Measurements from ENCODE around the gene ZNF775.
"Not testable (repeated sequence)": the region's sequence is repeated elsewhere in the genome, so short reads cannot be mapped to it uniquely, and the experiment has no call there.

The ZNF775 gene

GRCh38 chr7:150383710-150384397 lies 4.7 kb downstream of the ZNF775 start:
- DNase-seq, result no peak

DNA sequence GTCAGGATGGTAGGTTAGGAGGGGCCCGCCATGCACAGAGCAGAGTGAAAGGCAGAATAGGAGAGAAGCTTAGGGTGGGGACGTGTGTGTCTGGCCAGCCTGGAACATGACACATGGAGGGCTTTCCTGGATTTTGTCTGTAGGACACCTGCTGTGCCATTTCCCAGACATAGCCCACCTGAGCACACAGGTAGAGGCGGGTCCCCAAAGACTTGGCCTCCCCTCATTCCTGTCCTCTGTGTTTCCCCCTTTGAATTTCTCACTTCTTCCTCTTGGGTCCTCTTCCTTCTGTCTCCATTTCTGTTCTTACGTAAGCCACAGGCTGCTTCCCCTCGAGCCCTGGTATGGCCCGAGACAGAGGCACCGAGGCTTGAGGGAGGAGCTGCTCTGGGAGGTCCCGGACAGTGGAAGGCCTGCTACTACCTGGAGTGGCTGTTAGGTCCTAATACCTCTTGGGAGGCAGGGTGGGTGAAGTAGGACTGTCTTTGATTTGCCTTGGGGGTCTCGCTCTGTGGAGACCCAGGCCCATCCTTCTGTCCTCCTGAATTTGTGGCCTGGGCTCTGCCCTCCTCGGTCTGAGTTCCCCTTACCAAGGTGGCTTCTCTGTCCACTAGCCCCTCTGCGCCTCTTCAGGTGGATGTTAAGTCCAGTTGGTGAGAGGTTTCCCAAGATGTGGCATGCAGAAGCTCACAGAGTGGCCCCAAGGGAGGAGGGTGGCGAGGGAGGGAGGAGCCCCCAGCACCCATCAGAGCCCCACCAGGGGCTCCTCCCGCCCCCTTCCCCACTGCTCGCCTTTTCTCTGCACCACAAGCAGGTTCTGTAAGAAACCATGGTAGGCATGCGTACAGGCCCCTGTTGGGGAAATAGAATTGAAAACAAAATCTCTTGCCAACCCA lies 5.5 kb downstream of the ZNF775 start:
- DNase-seq, result no peak

DNA sequence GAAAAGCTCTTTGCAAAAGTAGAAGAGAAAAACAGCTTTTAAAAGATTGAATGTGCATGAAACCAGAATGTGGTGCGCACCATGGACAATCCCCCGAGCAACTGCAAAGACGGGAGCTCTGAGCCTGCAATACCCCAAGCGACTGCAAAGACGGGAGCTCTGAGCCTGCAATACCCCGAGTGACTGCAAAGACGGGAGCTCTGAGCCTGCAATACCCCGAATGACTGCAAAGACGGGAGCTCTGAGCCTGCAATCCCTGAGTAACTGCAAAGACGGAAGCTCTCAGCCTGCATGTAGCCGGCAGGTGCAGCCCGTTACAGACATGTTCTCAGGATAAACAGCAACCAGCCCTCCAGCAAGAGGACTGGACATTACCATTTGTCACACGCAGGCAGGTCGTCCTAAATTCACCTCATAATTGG lies 6.2 kb downstream of the ZNF775 start:
- no peak for DNase-seq

DNA sequence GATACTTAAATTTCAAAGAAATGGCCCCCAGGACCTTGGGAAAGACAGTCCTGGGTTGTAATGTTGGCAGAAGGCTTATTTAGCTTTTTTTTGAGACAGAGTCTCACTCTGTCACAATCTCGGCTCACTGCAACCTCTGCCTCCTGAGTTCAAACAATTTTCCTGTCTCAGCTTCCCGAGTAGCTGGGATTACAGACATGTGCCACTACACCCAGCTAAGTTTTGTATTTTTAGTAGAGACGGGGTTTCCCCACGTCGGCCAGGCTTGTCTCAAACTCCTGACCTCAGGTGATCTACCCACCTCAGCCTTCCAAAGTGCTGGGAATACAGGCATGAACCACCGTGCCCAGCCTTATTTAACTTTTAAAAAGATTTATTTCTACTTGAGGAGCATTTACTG lies 6.8 kb downstream of the ZNF775 start:
- not testable (repeated sequence) for DNase-seq

DNA sequence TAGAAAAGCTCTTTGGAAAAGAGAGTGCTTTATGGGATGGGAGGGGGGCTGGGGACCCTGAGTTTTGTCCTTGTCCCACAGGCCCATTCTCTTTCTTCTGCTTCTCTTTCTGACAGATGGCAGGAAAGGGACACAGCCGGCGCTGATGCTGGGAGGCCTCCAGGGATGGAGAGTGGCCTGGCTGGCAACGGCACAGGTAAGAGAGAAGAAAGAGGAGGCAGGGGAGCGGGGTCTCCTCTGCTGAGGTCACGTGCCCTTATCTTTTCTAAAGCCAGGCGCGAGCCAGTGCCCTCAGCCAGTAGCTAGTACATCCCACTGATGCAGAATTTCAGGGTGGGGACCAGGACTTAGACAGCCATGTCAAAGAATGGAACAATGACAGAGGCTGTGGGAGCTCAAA lies 9.2 kb downstream of the ZNF775 start:
- no peak for DNase-seq

- no peak for DNase-seq
Observed at GRCh38 chr7:150388709-150389531, 9.8 kb downstream of the ZNF775 start.

DNA sequence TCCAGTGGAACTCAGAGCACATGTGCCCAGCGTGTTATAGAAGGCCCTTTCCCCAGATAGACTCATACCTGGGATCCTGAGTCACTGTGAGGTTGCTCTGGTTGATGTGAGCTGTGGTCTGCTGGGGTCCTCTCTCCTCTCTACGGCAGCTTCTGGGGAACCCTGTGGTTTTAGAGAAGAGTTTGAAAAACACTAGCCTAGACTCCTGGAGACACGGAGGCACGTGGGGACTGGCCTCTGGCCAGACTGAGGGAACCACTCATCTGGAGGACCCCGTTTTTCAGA lies 10.3 kb downstream of the ZNF775 start:
- no peak for DNase-seq

DNA sequence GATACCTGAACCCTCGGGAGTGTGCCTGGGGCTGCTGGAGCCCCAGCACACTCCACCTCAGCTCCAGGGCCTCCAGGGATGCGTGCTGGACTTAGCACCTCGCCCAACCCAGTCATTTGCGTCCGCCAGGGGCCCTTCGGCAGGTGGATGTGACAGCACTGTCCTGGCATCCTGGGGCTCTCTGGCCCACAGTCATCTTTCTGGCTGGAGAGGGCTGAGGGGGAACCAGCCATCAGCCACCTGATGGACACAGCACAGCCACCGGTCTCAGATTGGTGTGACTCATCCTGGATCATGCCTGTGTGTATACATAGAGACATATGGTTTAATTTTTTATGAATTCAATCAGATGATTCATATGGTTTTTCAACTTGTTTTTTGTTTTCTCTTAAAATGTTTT lies 11.1 kb downstream of the ZNF775 start:
- no peak for DNase-seq

DNA sequence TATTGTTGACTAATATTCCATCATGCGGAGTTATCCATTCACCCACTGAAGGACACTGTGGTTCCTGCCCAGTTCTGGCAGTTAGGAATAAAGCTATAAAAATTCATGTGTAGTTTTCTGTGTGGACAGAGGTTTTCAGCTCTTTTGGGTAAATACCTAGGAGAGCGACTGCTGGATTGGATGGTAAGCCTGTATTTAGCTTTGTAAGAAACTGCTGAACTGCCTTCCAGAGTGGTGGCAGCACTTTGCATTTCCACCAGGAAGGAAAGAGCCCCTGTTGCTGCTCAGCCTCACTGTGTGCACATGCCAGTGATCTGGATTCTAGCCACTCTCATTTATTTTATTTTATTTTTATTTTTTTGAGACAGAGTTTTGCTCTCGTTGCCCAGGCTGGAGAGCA lies 14.2 kb downstream of the ZNF775 start:
- no peak for DNase-seq

DNA sequence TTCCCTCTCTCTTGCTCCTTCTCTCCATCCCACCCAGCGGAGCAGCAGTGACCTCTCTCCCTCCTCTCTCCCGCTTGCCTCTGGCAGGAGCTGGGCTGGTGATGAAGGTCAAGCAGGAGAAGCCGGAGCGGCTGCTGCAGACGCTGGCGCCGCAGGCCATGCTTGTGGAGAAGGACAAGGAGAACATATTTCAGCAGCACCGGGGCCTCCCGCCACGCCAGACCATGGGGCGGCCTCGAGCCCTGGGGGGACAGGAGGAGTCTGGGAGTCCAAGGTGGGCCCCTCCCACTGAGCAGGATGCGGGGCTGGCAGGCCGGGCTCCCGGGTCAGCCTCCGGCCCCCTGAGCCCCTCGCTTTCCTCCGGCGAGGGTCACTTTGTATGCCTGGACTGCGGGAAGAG lies 17.3 kb downstream of the ZNF775 start:
- DNase-seq, result no peak

GRCh38 chr7:150396851-150397260 lies 17.7 kb downstream of the ZNF775 start:
- no peak for DNase-seq

- DNase-seq, result no peak
Observed at GRCh38 chr7:150397346-150398107, 18.4 kb downstream of the ZNF775 start.

DNA sequence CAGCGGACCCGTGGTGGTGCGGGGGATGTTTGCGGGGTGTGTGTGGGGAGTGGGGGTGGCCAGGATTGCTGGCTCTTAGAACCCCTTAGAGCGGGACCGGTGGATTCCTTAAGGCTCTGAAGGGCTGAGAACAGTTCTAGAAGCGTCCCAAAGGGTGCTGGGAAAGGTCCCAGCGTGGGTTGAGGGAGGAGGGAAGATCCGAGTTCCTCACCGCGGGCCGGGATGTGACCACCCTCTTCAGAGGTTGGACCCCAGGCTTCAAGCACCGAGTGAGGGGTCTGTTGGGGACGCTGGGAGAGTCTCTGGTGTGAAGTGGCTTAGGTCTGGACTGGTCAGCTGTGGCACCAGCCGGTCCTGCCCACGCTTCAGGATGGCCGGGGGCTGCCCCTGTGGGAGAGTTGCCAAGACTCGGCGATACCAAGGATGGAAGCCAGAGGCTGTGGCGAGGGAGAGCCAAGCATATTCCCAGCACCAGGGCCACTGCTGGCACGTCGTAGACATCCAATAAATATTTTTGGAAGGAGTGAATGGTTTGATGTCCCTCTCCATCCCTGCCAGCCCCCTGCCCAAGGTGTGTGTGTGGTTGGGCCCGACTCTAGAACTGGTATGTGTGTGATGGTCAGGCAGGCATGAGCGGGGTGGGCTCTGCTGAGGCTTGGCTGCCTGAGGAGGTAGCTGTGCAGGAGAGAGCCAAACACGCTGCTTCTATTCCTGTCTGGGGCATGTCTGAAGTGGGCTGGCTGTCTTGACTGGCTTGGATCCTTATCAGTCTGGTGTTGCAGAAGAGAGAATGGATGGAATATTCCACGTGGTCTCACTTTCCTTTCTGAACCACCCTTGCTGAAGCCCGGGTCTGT lies 19.2 kb downstream of the ZNF775 start:
- DNase-seq, result no peak

DNA sequence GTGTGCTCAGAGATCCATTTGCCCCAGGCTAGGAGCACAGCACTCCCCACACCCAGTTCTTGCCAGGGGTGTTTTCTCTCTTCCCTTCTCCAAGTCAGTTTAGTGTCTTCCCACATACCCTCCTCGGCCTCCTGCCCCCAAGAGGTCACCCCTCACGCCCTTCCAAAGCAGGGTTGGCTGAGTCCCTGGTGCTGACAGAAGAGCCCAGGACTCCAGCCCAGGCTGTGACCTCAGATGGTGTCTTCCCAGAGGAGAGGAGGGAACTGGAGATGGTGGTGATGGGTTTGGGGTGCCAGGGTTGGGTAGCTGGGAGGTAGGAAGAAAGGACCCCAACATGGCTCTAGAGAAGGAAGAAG lies 19.8 kb downstream of the ZNF775 start:
- DNase-seq, result no peak

DNA sequence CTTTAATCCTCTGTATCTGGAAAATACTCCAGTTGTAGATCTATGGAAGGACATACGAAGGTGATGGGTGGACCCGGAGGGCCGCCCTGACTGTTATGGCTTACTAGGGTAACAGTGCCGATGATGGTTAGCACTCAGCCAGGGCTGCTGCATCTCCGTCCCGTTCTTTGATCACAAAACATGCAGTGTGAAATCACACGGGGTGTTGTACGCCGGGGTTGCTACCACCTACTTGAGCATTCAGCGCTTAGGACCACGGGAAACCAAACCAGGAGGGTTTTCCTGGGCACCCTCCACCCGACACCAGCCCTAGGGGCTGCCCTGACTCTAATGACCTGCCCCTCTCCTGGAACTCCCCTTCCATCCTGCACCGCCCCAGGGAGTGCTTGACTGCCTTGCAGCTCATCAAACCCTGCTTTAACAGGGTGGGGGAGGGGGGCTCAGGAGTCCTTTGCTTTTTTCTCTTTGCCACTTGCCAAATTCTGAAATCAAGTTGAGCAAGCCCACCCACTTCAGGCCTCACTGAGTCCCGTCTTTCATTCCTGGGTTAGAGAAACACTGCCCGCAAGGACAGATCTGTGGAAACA lies 20.4 kb downstream of the ZNF775 start:
- no peak for DNase-seq

DNA sequence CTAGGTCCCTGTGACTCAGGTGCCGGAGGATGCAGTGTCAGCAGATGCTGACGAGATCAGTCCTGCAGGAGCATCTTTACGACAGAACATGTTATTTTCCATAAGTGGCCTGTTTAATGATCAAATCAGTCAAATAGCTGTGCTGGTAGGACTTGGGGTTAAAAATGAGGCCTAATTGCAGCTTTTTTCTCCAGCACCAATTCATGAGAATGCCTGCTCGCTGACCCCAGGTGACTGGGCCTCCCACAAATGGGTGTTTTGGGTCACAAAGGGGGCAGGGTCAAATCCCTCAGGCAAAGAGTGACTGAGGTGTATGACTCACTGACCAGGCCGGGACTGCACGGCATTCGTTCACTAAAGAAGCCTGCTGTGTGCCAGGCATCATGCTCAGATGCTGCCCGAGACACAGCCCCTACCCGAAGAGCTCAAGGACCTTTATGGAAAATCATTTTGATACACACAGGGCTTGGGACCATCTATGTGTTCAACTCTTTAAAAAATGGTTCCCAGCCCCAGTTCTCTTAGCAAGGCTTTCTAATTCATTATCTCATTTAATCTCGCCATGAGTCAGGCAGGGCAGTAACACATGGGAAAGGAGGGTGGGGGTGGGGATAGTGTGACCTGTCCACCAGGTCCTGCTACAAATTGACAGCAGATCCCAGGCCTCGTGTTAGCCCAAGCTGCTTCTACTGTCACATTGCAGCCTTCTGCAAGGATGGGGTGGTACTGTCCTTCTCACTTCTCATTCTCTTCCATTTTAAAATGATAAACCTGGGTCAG lies 21.1 kb downstream of the ZNF775 start:
- DNase-seq, result no peak

- no peak for DNase-seq
Observed at GRCh38 chr7:150400788-150401423, 21.8 kb downstream of the ZNF775 start.

DNA sequence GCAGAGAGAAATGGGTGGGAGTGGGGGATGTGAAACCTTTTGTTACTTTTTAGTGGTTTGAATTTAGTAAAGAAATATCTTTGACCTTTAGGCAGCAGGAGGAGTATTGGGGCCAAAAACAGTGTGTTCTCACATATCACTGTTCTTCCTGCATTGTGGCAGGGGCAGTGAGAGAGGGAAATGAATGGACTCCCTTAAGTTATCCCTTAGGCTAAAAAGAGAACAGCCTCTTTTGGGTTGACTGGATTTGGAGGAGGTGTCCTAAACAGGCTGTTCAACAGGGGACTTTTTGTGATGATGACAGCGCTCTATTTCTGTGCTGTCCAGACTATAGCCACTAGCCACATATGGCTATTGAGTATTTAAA lies 22.3 kb downstream of the ZNF775 start:
- DNase-seq, result no peak

- DNase-seq, result no peak
Observed at GRCh38 chr7:150401861-150402631, 22.9 kb downstream of the ZNF775 start.

All from T-helper 9 cell (primary cell).